Activated CD4-positive, alpha-beta T cell treated with anti-CD3 and anti-CD28 coated beads for 36 hours (primary cell): Measurements from ENCODE around the gene CAMSAP1. TPM values are rescaled to one million over a fixed set of nuclear protein-coding genes. Genes with fewer than 3 reads are reported as not detected.

Experiments used
- ATAC-seq: fragments of 200-7000 bp; cut with Tn5 transposase; one replicate; pipeline ENCODE4 v1.10.0; 2021; ENCODE audit warnings: mild to moderate bottlenecking, moderate library complexity
- CTCF ChIA-PET: fragments of 350-600 bp; sonication (Branson Sonifier 250); formaldehyde crosslinking; loops from one replicate; lab custom pipeline; 2021; ENCODE audit warnings: antibody characterized with exemption; lab: Charles Lee
- POLR2A ChIA-PET: fragments of 350-600 bp; sonication (Branson Sonifier 250); formaldehyde crosslinking; loops from one replicate; lab custom pipeline; 2021; ENCODE audit warnings: antibody characterized with exemption, inconsistent platforms; lab: Charles Lee
- DNase-seq: peaks from one replicate; pipeline ENCODE4 v3.0.0-alpha.2; 2020
- H3K27ac Mint-ChIP-seq: one replicate; pipeline ENCODE4 v1.8.0; 2021; ENCODE audit warnings: mixed read lengths
- H3K27me3 Mint-ChIP-seq: one replicate; pipeline ENCODE4 v1.8.0; 2021; ENCODE audit warnings: mixed read lengths
- H3K36me3 Mint-ChIP-seq: one replicate; pipeline ENCODE4 v1.8.0; 2021; ENCODE audit warnings: low read depth, mixed read lengths
- H3K4me1 Mint-ChIP-seq: one replicate; pipeline ENCODE4 v1.8.0; 2021; ENCODE audit warnings: mixed read lengths
- H3K4me3 Mint-ChIP-seq: one replicate; pipeline ENCODE4 v1.8.0; 2021; ENCODE audit warnings: mild to moderate bottlenecking, moderate library complexity, mixed read lengths
- H3K9me3 Mint-ChIP-seq: one replicate; pipeline ENCODE4 v1.8.0; 2021; ENCODE audit warnings: low read depth, mixed read lengths
- intact Hi-C, 2 experiments: fragments of 100-400 bp; cut with DNase I in 1 of 2; cut with micrococcal nuclease in 1 of 2; formaldehyde crosslinking; loops; one replicate each; pipeline versions ENCODE4 v1.14.2 to v1.15.1; 2022 to 2024; cut with DNase I, micrococcal nuclease
- total RNA-seq, 2 experiments: library from RNA; stranded (reverse); gene quantifications; one replicate each; pipeline ENCODE4 v1.2.3, GENCODE V29; 2021

CAMSAP1 gene
- total RNA-seq, 2 experiments from 2014 or later = 31.2 to 33.4 TPM

- Mint-ChIP-seq H3K36me3 (no peaks in the 10 kb centered on the region), H3K27ac (no peak overlapping the region), H3K4me3 (no peak overlapping the region), H3K27me3 (no peaks in the 10 kb centered on the region), H3K4me1 (no peaks in the 10 kb centered on the region), H3K9me3 (no peaks in the 10 kb centered on the region)
- DNase-seq = no peak
- CTCF ChIA-PET = no interaction called here
- POLR2A ChIA-PET = no interaction called here
- intact Hi-C loops = no loop called here
- ATAC-seq = no peak
These were observed 123.7 kb downstream of the CAMSAP1 start for GRCh38 chr9:135783540-135784245.

GRCh38 chr9:135782946-135783345, 124.4 kb downstream of the CAMSAP1 start:
- intact Hi-C loops = no loop called here
- ATAC-seq (no peak), DNase-seq (no peak)
- Mint-ChIP-seq H3K36me3 (no peaks in the 10 kb centered on the region), H3K4me1 (no peaks in the 10 kb centered on the region), H3K27ac (no peak overlapping the region), H3K4me3 (no peak overlapping the region), H3K9me3 (no peaks in the 10 kb centered on the region), H3K27me3 (no peaks in the 10 kb centered on the region)
- POLR2A ChIA-PET = no interaction called here
- CTCF ChIA-PET = no interaction called here

GRCh38 chr9:135780626-135781025, 126.7 kb downstream of the CAMSAP1 start:
- no peaks in the 10 kb centered on the region for H3K9me3 Mint-ChIP-seq
- ATAC-seq (no peak), DNase-seq (no peak)
- ChIA-PET POLR2A (no interaction called here), CTCF (interaction anchor here (0.6 kb wide), 1 partner anchor 30 kb away, joined by 3 read pairs; no protein-coding TSS in a partner anchor)
- H3K27ac Mint-ChIP-seq = no peak overlapping the region
- intact Hi-C loops = no loop called here
- no peaks in the 10 kb centered on the region for H3K27me3 Mint-ChIP-seq
- no peak overlapping the region for H3K4me3 Mint-ChIP-seq
- H3K4me1 Mint-ChIP-seq = no peaks in the 10 kb centered on the region
- no peaks in the 10 kb centered on the region for H3K36me3 Mint-ChIP-seq

- Mint-ChIP-seq H3K36me3 (no peaks in the 10 kb centered on the region), H3K4me3 (no peak overlapping the region), H3K27ac (no peak overlapping the region), H3K4me1 (no peaks in the 10 kb centered on the region), H3K27me3 (no peaks in the 10 kb centered on the region), H3K9me3 (no peaks in the 10 kb centered on the region)
- ChIA-PET POLR2A (no interaction called here), CTCF (interaction anchor here (0.6 kb wide), 1 partner anchor 30 kb away, joined by 3 read pairs; no protein-coding TSS in a partner anchor)
- intact Hi-C loops = no loop called here
- ATAC-seq = no peak
- DNase-seq = no peak
These were observed 127.3 kb downstream of the CAMSAP1 start for GRCh38 chr9:135780086-135780485.

DNA sequence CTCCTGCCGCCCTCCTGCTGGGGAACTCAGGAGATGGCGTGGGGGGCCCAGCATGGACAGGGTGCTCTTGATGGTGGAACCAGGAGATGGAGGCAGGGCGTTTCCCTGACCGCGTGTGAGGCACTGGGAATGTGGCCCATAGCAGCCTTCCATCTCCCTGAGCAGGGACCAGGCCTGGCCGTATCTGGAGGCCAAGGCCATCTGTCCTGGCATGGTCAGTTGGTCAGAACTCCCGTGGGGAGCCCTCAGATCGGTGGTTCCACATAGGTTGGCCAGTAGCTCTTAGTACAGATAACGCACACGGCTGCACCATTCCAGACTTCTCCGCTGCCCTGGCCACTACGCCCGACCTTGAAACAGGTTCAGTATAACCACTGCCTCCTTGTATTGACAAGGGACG, 127.8 kb downstream of the CAMSAP1 start:
- no peak overlapping the region for H3K4me3 Mint-ChIP-seq
- no peaks in the 10 kb centered on the region for H3K9me3 Mint-ChIP-seq
- H3K27me3 Mint-ChIP-seq = no peaks in the 10 kb centered on the region
- POLR2A ChIA-PET = no interaction called here
- no peak overlapping the region for H3K27ac Mint-ChIP-seq
- no peak for ATAC-seq
- intact Hi-C loops = no loop called here
- H3K4me1 Mint-ChIP-seq = no peaks in the 10 kb centered on the region
- CTCF ChIA-PET = interaction anchor here (0.7 kb wide), 1 partner anchor 56 kb away, joined by 3 read pairs; no protein-coding TSS in a partner anchor
- H3K36me3 Mint-ChIP-seq = no peaks in the 10 kb centered on the region
- DNase-seq = no peak

GRCh38 chr9:135778421-135778820, 128.9 kb downstream of the CAMSAP1 start:
- H3K27ac Mint-ChIP-seq = no peak overlapping the region

DNA sequence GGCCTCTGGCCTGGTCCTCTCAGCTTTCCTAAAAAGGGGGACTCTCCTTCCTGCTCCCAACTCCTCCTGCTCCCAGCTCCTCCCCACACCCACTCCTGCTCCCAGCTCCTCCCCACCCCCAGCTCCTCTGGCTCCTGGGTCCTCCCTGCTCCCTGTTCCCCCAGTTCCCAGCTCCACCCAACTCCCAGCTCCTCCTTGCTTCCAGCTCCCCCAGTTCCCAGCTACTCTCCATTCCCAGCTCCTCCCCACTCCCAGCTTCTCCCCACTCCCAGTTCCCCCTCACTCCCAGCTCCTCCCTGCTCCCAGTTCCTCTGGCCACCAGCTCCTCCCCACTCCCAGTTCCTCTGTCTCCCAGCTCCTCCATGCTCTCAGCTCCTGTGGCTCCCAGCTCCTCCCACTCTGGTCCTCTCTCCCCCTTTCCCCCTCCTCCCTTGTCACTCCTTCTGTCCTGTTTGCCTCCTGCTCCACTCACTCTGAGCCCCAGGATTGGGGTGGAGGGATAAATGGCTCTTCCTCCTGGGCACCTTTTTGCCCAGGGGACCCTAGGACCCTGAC, 129.6 kb downstream of the CAMSAP1 start:
- POLR2A ChIA-PET = interaction anchor here (0.6 kb wide), 1 partner anchor 389 kb away, joined by 3 read pairs; no protein-coding TSS in a partner anchor
- Mint-ChIP-seq H3K4me1 (no peaks in the 10 kb centered on the region), H3K27me3 (no peaks in the 10 kb centered on the region), H3K36me3 (no peaks in the 10 kb centered on the region), H3K27ac (no peak overlapping the region), H3K4me3 (no peak overlapping the region), H3K9me3 (no peaks in the 10 kb centered on the region)
- no peak for DNase-seq
- CTCF ChIA-PET = no interaction called here
- ATAC-seq = no peak
- intact Hi-C loops = no loop called here

More at GRCh38 chr9:135778421-135778820, 128.9 kb downstream of the CAMSAP1 start:
- Mint-ChIP-seq H3K4me3 (no peak overlapping the region), H3K4me1 (no peaks in the 10 kb centered on the region), H3K9me3 (no peaks in the 10 kb centered on the region), H3K27me3 (no peaks in the 10 kb centered on the region), H3K36me3 (no peaks in the 10 kb centered on the region)
- intact Hi-C loops = no loop called here
- ATAC-seq = no peak
- ChIA-PET CTCF (no interaction called here), POLR2A (no interaction called here)
- no peak for DNase-seq

DNA sequence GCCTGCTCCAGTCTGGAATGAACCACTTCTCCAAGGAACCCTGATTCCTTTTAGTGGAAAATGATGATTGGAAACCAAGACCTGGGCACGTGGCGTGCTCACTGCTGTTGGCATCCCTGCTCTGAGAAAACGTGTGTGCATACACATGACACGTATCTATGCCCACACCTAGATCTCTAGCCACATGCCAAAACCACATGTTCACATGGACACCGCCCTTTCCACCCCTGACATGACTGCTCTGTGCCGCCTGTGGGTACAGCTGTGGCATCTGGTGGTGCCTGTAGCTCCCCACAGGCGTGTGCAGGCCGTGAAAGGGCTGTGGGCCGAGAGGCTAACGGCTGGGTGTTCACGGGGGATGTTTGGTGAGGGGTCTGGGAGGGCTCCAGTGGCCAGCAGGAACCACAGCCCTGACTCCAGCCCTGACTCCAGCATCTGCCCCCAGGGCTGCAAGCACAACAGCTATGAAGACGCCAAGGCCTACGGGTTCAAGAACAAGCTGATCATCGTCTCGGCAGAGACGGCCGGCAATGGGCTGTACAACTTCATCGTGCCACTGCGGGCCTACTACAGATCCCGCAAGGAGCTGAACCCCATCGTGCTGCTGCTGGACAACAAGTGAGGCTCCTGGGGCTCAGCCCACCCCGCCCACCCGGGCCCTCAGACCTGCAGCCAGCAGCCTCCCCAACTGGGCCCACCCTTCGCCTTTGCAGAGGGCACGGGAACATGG, 130.3 kb downstream of the CAMSAP1 start:
- no peak overlapping the region for H3K27ac Mint-ChIP-seq
- CTCF ChIA-PET = no interaction called here

GRCh38 chr9:135775911-135776310, 131.4 kb downstream of the CAMSAP1 start:
- Mint-ChIP-seq H3K27me3 (no peaks in the 10 kb centered on the region), H3K9me3 (no peaks in the 10 kb centered on the region), H3K27ac (no peak overlapping the region), H3K4me1 (no peaks in the 10 kb centered on the region), H3K36me3 (no peaks in the 10 kb centered on the region), H3K4me3 (no peak overlapping the region)
- CTCF ChIA-PET = no interaction called here
- no peak for DNase-seq
- intact Hi-C loops = no loop called here
- no peak for ATAC-seq
- POLR2A ChIA-PET = no interaction called here

More for the DNA sequence above, 130.3 kb downstream of the CAMSAP1 start:
- DNase-seq = no peak
- Mint-ChIP-seq H3K4me1 (no peaks in the 10 kb centered on the region), H3K4me3 (no peak overlapping the region), H3K27me3 (no peaks in the 10 kb centered on the region), H3K9me3 (no peaks in the 10 kb centered on the region), H3K36me3 (no peaks in the 10 kb centered on the region)
- POLR2A ChIA-PET = interaction anchor here (0.6 kb wide), 2 partner anchors 389 to 1527 kb away, joined by 3 to 5 read pairs; no protein-coding TSS in a partner anchor
- intact Hi-C loops = no loop called here
- ATAC-seq = no peak

DNA sequence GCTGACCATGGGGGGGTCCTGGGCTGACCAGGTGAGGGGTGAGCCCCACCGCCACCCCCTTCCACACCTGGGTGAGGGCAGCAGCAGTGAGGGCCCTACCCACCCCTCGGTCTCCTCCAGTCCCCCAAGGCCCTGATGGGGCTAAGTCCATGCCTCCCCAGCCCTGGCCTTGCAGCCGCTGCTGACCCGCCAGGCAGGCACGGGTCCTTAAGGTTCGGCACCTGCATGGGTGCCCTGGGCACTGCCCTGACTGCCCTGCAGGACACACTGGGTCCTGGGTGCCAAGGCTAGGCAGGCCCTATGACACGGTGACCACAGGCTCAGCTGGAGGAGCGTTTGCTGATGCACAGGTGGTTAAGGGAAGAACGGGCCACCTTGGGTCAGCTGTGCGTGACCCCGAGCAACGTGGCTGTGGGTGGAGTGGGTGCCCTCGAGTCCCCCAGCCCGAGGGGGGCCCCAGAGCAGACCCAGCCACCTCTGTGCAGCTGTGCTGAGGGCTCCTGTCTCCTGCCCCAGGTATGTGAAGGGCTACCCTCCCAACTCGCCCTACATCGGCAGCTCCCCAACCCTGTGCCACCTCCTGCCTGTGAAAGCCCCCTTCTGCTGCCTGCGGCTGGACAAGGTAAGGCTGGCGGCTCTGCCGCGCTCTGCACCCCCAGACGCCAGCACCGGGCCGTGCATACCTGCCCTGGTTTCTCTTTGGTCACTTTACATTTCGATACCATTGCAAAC, 132.4 kb downstream of the CAMSAP1 start:
- POLR2A ChIA-PET = no interaction called here
- Mint-ChIP-seq H3K4me1 (no peaks in the 10 kb centered on the region), H3K27me3 (no peaks in the 10 kb centered on the region), H3K9me3 (no peaks in the 10 kb centered on the region), H3K4me3 (no peak overlapping the region), H3K27ac (no peak overlapping the region), H3K36me3 (no peaks in the 10 kb centered on the region)
- ATAC-seq = no peak
- CTCF ChIA-PET = no interaction called here
- no peak for DNase-seq
- intact Hi-C loops = no loop called here

GRCh38 chr9:135774239-135774747, 133.1 kb downstream of the CAMSAP1 start:
- no peaks in the 10 kb centered on the region for H3K9me3 Mint-ChIP-seq
- ChIA-PET POLR2A (no interaction called here), CTCF (no interaction called here)
- H3K27ac Mint-ChIP-seq = no peak overlapping the region
- H3K4me3 Mint-ChIP-seq = no peak overlapping the region
- no peaks in the 10 kb centered on the region for H3K36me3 Mint-ChIP-seq
- ATAC-seq (no peak), DNase-seq (no peak)
- H3K4me1 Mint-ChIP-seq = no peaks in the 10 kb centered on the region
- intact Hi-C loops = no loop called here
- H3K27me3 Mint-ChIP-seq = no peaks in the 10 kb centered on the region
